K562 (cell line): ENCODE measurements around the gene UNC79.

Experiments
- JUN ChIP-seq, 2 experiments: sonication (generic) in 1 of 2; formaldehyde crosslinking in 1 of 2; IDR thresholded peaks; 2 replicates each; pipeline versions ENCODE4 v1.6.1 to v1.8.0; 2012 to 2022; ENCODE audit warnings: borderline replicate concordance in 2 of 2, mild to moderate bottlenecking in 2 of 2, improper control_type of control experiment in 1 of 2, low read depth in 1 of 2, low read length in 1 of 2, missing genetic modification reagents in 1 of 2
- RERE ChIP-seq: sonication (generic); formaldehyde crosslinking; IDR thresholded peaks from 2 replicates; pipeline ENCODE4 v1.8.0; 2023; ENCODE audit warnings: missing genetic modification reagents, mild to moderate bottlenecking, borderline replicate concordance
- YBX1 ChIP-seq: fragments of 450-650 bp; IDR thresholded peaks from 2 replicates; pipeline ENCODE4 v1.7.1; 2016; ENCODE audit warnings: mild to moderate bottlenecking
- TF ChIP-seq, protein P1 (sequence below), 2 experiments: IDR thresholded peaks; 2 replicates each; pipeline ENCODE4 v1.6.1; 2011; ENCODE audit warnings: borderline replicate concordance in 1 of 2, control low read depth in 1 of 2, low read depth in 1 of 2, low read length in 1 of 2, mild to moderate bottlenecking in 1 of 2, mixed read lengths in 1 of 2, moderate library complexity in 1 of 2; ENCODE audit not compliant: insufficient read depth in 1 of 2, insufficient read length in 1 of 2, poor library complexity in 1 of 2, severe bottlenecking in 1 of 2; ENCODE audit errors: extremely low read depth in 1 of 2

GRCh38 chr14:93675651-93676050 lies 244.9 kb downstream of the UNC79 start:
- TF ChIP-seq JUN (IDR thresholded peaks at IDR 0.05; ENCODE audit: borderline replicate concordance, low read depth, low read length): no peak
- no peak for TF ChIP-seq JUN (CRISPR knock-in tag; IDR thresholded peaks at IDR 0.05; ENCODE audit: borderline replicate concordance)
- TF ChIP-seq YBX1: no peak
- TF ChIP-seq RERE (CRISPR knock-in tag): no peak
- TF ChIP-seq, protein P1, sequence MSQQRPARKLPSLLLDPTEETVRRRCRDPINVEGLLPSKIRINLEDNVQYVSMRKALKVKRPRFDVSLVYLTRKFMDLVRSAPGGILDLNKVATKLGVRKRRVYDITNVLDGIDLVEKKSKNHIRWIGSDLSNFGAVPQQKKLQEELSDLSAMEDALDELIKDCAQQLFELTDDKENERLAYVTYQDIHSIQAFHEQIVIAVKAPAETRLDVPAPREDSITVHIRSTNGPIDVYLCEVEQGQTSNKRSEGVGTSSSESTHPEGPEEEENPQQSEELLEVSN (IDR thresholded peaks at IDR 0.05; ENCODE audit: borderline replicate concordance in 1 of 2, extremely low read depth in 1 of 2, insufficient read depth in 1 of 2, insufficient read length in 1 of 2, low read depth in 1 of 2, low read length in 1 of 2, poor library complexity in 1 of 2, severe bottlenecking in 1 of 2): no peak
